Stimulated activated CD4-positive, alpha-beta T cell treated with anti-CD3 and anti-CD28 coated beads, Interleukin-15, amount 100 ng/mL, for 1 hour (primary cell): ENCODE measurements around the gene IRF6.

ENCODE experiments used
- DNase-seq, 2 donors: peaks; one replicate each; pipeline ENCODE4 v3.0.0-alpha.2; 2020; ENCODE audit warnings: low read depth in 1 of 2, low spot score in 1 of 2

Gene IRF6

GRCh38 chr1:209736490-209737117, 69.3 kb downstream of the IRF6 start:
- DNase-seq = no peak
